GM12878 (cell line): Measurements from ENCODE around the gene IGLL5. TPM values are rescaled to one million over a fixed set of nuclear protein-coding genes. Genes with fewer than 3 reads are reported as not detected.
A peak's percentile ranks its signal among the peaks of the same experiment; 100 is the strongest.

Source experiments
- ATAC-seq: fragments of 200-7000 bp; cut with Tn5 transposase; 3 replicates; pipeline ENCODE4 v1.9.1; 2020; ENCODE audit warnings: mild to moderate bottlenecking, moderate library complexity
- BruUV-seq: library from RNA; stranded (reverse); fragments of 400-500 nt; replicated peaks from 2 replicates; lab custom pipeline; 2021; lab: Mats Ljungman, UMichigan
- CTCF ChIA-PET: fragments of 300-600 bp; sonication (Branson Sonifier 250); formaldehyde crosslinking; extraction: SDS; loops from one replicate; lab custom pipeline; 2021; ENCODE audit warnings: inconsistent platforms; lab: Yijun Ruan, JAX
- POLR2A ChIA-PET: fragments of 350-600 bp; formaldehyde crosslinking; extraction: SDS; loops from one replicate; lab custom pipeline; 2021; ENCODE audit warnings: inconsistent platforms; lab: Charles Lee
- RAD21 ChIA-PET: fragments of 300-600 bp; sonication (Branson Sonifier 250); formaldehyde crosslinking; loops from one replicate; lab custom pipeline; 2023; ENCODE audit warnings: antibody characterized with exemption; ENCODE audit not compliant: unreplicated experiment; lab: Charles Lee
- SMC1A ChIA-PET: fragments of 300-600 bp; sonication (Branson Sonifier 250); formaldehyde crosslinking; loops from one replicate; lab custom pipeline; 2023; ENCODE audit not compliant: unreplicated experiment, uncharacterized antibody; lab: Charles Lee
- DNase-seq: peaks from one replicate; pipeline ENCODE4 v3.0.0-alpha.2; 2011; ENCODE audit warnings: low read depth, low spot score
- FAIRE-seq: peaks from 3 replicates; lab custom pipeline; 2011; peaks lifted over from hg19 to GRCh38; lab: Jason Lieb, UNC
- H2AFZ ChIP-seq: 2 replicates; pipeline ENCODE4 v1.6.0; 2011; ENCODE audit warnings: low read depth, low read length, control low read depth; ENCODE audit not compliant: control insufficient read depth
- H3K27ac ChIP-seq: 2 replicates; pipeline ENCODE4 v1.5.1; 2011; ENCODE audit warnings: control low read depth; ENCODE audit not compliant: control insufficient read depth, insufficient read depth
- H3K27me3 ChIP-seq, 2 experiments: replicated peaks in 1 of 2; 2 replicates each; pipeline versions ENCODE4 v1.6.0 to v1.6.1; 2011; ENCODE audit warnings: low read length in 1 of 2; ENCODE audit not compliant: control insufficient read depth in 2 of 2, insufficient read depth in 2 of 2
- H3K36me3 ChIP-seq, 2 experiments: 2 replicates each; pipeline ENCODE4 v1.5.1; 2011; ENCODE audit warnings: low read length in 1 of 2; ENCODE audit not compliant: control insufficient read depth in 2 of 2, insufficient read depth in 2 of 2
- H3K4me1 ChIP-seq: 2 replicates; pipeline ENCODE4 v1.6.1; 2011; ENCODE audit warnings: mild to moderate bottlenecking, low read length, moderate library complexity, mixed read lengths; ENCODE audit not compliant: control insufficient read depth, insufficient read depth
- H3K4me2 ChIP-seq: 2 replicates; pipeline ENCODE4 v1.6.0; 2011; ENCODE audit warnings: control low read depth; ENCODE audit not compliant: control insufficient read depth, insufficient read depth
- H3K4me3 ChIP-seq: fragments of 200-600 bp; sonication (generic); 2 replicates; pipeline ENCODE4 v1.5.1; 2016
- H3K79me2 ChIP-seq: 2 replicates; pipeline ENCODE4 v1.6.0; 2011; ENCODE audit warnings: low read length; ENCODE audit not compliant: control insufficient read depth, insufficient read depth
- H3K9ac ChIP-seq: 2 replicates; pipeline ENCODE4 v1.8.0; 2011; ENCODE audit warnings: low read length, control low read depth, mixed read lengths; ENCODE audit not compliant: control insufficient read depth, insufficient read depth
- H3K9me3 ChIP-seq: replicated peaks from 3 replicates; pipeline ENCODE4 v1.5.1; 2011; ENCODE audit warnings: mild to moderate bottlenecking, low read length; ENCODE audit not compliant: control insufficient read depth, insufficient read depth
- H4K20me1 ChIP-seq: 2 replicates; pipeline ENCODE4 v1.6.0; 2011; ENCODE audit not compliant: control insufficient read depth, insufficient read depth
- BHLHE40 ChIP-seq, 2 experiments: fragments of 450-650 bp in 1 of 2; IDR thresholded peaks; 2 replicates each; pipeline ENCODE4 v1.6.1; 2011 to 2017; ENCODE audit warnings: low read depth in 2 of 2, borderline replicate concordance in 1 of 2, improper control_type of control experiment in 1 of 2, low read length in 1 of 2, mild to moderate bottlenecking in 1 of 2
- CTCF ChIP-seq, 3 experiments: IDR thresholded peaks in 2 of 3; conservative IDR thresholded peaks in 1 of 3; 2 replicates each; pipeline ENCODE4 v1.5.1; 2011; ENCODE audit warnings: low read depth in 3 of 3, low read length in 3 of 3, mild to moderate bottlenecking in 3 of 3, control low read depth in 2 of 3, moderate library complexity in 2 of 3, inconsistent platforms in 1 of 3, mixed read lengths in 1 of 3; ENCODE audit not compliant: control insufficient read depth in 2 of 3, insufficient read depth in 1 of 3; ENCODE audit errors: extremely low read depth in 1 of 3
- ETV6 ChIP-seq, 2 experiments: fragments of 450-650 bp in 1 of 2; IDR thresholded peaks in 1 of 2; conservative IDR thresholded peaks in 1 of 2; 2 replicates each; pipeline ENCODE4 v1.6.1; 2014; ENCODE audit warnings: antibody characterized with exemption in 1 of 2, borderline replicate concordance in 1 of 2, low read depth in 1 of 2, mild to moderate bottlenecking in 1 of 2, moderate library complexity in 1 of 2
- HDGF ChIP-seq: fragments of 450-650 bp; IDR thresholded peaks from 2 replicates; pipeline ENCODE4 v1.6.1; 2016; ENCODE audit warnings: antibody characterized with exemption
- IRF4 ChIP-seq: IDR thresholded peaks from 2 replicates; pipeline ENCODE4 v1.6.1; 2011; ENCODE audit warnings: low read depth, low read length
- PAX5 ChIP-seq: IDR thresholded peaks from 2 replicates; pipeline ENCODE4 v1.6.1; 2011; ENCODE audit warnings: low read depth, low read length, borderline replicate concordance
- PML ChIP-seq: IDR thresholded peaks from 2 replicates; pipeline ENCODE4 v1.6.1; 2012; ENCODE audit warnings: low read length, inconsistent platforms
- RELA ChIP-seq: fragments of 450-650 bp; IDR thresholded peaks from 2 replicates; pipeline ENCODE4 v1.8.0; 2014; ENCODE audit warnings: borderline replicate concordance; ENCODE audit not compliant: partially characterized antibody
- SIX5 ChIP-seq: IDR thresholded peaks from 2 replicates; pipeline ENCODE4 v1.6.1; 2011; ENCODE audit warnings: mild to moderate bottlenecking, low read depth, low read length, moderate library complexity; ENCODE audit not compliant: severe bottlenecking
- WGBS: methylation state at CpG from one replicate; pipeline ENCODE4 v1.1.6; 2016; ENCODE audit warnings: low lambda C conversion rate; ENCODE audit not compliant: insufficient replicate concordance, insufficient coverage; ENCODE audit errors: missing lambda C conversion rate; 5-methylcytosine and 5-hydroxymethylcytosine counted together
- in situ Hi-C: fragments of 300-500 bp; cut with MboI; formaldehyde crosslinking; loops from 9 replicates; pipeline ENCODE4 v1.14.3; 2018; ENCODE audit warnings: mixed read lengths
- intact Hi-C: fragments of 100-400 bp; cut with micrococcal nuclease; formaldehyde crosslinking; loops from one replicate; pipeline ENCODE4 v1.14.2; 2022; ENCODE audit not compliant: unreplicated experiment
- polyA plus RNA-seq, 11 experiments: library from polyadenylated mRNA; depleted of rRNA in 4 of 11; unstranded in 6 of 11; stranded (reverse) in 5 of 11; fragments of >200 nt; fragmentation: Nextera tagmentation in 4 of 11; fragmentation: Illumina TruSeq in 1 of 11; extraction: Ambion mirVana in 4 of 11; extraction: Trizol in 1 of 11; gene quantifications; 1 replicate in 1 of 11; 2 replicates in 10 of 11; pipeline versions ENCODE4 v1.2.1 to v1.2.3, GENCODE V29; 2011 to 2016; ENCODE audit warnings: inconsistent platforms in 2 of 11, missing spikeins in 2 of 11, low read depth in 1 of 11
- total RNA-seq, 4 experiments: library from RNA; depleted of rRNA in 3 of 4; stranded (reverse); fragments of >200 nt in 3 of 4; fragmentation: Illumina TruSeq in 1 of 4; extraction: Trizol in 1 of 4; gene quantifications; 2 replicates each; pipeline versions ENCODE4 v1.2.1 to v1.2.3, GENCODE V29; 2013 to 2021
- TF ChIP-seq, protein P1 (sequence below): fragments of 450-650 bp; conservative IDR thresholded peaks from 2 replicates; pipeline ENCODE4 v1.6.1; 2017; ENCODE audit warnings: mild to moderate bottlenecking, moderate library complexity

Gene IGLL5
- total and polyA plus RNA-seq, 10 of the 15 experiments (the other 5 are each of a cell fraction or from before 2014, with no cell fraction given): not detected

DNA sequence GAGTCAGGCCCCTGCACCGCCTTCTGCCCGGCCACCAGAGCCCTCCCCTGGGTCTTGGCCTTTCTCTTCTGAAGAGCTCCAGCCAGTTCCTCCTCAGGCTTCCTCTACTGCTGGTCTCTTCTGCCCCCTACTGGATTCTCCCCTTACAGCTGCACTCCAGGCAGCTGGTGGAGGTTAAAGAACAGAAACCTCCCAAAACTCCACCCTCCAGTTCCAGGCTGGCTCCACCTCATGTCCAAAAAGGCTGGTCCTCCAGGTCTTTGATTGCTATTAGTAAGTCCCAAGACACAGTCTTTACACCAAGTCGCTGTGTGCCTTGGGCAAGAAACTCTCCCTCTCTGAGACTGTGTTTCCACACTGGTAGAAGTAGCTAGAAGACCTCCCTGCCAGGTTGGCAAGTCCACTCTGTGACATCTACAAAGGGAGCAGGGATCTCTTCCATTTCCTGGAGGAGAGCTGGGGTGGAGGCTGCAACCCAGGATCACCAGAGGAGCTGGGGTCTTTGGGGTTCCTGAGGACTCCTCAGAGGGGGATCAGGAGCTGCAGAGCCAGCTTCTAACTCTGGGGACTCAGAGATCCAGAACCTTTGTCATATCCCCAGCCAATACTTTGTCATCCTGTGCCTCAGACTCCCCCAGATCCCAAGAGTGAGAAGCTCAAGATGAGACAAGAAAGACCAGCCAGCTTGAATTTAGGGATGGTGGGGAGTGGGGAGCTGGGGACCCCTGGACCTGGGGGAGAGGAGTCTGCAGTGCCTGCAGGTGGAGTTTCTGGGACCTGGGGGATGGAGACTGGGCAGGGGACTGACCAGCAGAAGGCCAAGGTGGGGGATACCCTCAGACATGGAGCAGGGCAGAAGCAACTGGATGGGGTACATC lies 3.4 kb upstream of the IGLL5 start:
- no peak for FAIRE-seq
- POLR2A ChIA-PET: no interaction called here
- H3K9ac ChIP-seq: no peak overlapping the region
- DNase-seq: no peak
- RAD21 ChIA-PET: no interaction called here
- no peak overlapping the region for H3K27ac ChIP-seq
- CTCF ChIA-PET: no interaction called here
- intact Hi-C loops (no loop called here), in situ Hi-C loops (no loop called here)
- H3K4me3 ChIP-seq: no peak overlapping the region
- H3K4me1 ChIP-seq: no peaks in the 10 kb centered on the region; the same call in 1 of the 2 replicates
- no peak for ATAC-seq
- WGBS: 0% methylated on average over 3 of the region's 3 CpGs
- H3K4me2 ChIP-seq: no peak overlapping the region
- H4K20me1 ChIP-seq: no peaks in the 10 kb centered on the region
- no TSS peak for BruUV-seq
- no peaks in the 10 kb centered on the region for H3K9me3 ChIP-seq
- H3K36me3 ChIP-seq: no peaks in the 10 kb centered on the region
- SMC1A ChIA-PET: no interaction called here
- TF ChIP-seq BHLHE40 (IDR thresholded peaks at IDR 0.05; ENCODE audit: borderline replicate concordance in 1 of 2, low read depth in 2 of 2, low read length in 1 of 2) (no peak), HDGF (no peak), IRF4 (no peak), RELA (no peak)
- H3K79me2 ChIP-seq: no peaks in the 10 kb centered on the region
- no peaks in the 10 kb centered on the region for H3K27me3 ChIP-seq
- no peak overlapping the region for H2AFZ ChIP-seq

DNA sequence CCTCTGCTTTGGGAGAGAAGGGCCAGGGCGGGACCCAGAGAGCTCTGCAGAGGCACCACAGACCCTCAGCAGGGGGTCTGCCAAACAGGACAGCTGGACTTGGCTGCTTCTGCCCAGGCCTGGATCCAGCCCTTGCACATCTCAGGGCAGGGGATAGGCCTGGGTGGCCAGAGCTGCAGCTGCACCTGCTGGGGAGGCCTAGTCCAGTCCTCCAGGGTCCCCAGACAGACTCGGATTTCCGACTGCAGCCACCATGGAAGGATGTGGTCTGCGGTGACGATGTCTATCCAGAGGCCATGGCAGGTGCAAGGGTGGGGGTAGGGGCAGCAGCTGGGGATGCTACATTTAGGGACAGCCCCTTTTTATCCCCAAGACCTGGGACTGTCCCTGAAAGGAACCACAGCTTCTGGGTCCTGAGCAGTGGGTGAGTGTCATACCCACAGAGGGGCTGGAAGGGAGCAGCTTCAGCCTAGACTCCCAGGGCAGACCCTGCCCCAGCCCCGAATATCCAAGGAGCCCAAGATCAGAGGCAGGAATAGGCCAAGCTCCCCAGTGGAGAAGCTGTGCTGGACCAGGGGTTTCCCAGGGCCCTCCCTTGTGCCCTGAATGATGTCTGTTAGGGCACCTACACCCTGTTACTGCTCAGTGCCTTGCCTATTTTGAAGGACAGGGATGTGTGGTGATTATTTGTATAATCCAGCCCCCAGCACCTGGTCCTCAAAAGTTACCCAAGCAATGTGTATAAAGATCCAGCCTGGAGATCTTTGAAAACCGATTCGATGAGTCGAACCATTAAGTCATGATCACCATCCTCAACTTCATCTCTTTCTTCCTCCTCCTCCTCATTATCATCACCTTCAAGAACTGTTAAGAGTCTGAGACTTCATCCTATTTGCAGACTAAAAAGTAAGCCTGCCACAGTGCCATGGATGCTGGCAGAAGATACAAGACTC lies 2.5 kb upstream of the IGLL5 start:
- POLR2A ChIA-PET: no interaction called here
- ATAC-seq (no peak), DNase-seq (no peak), FAIRE-seq (no peak)
- Histone ChIP-seq H3K9ac (no peak overlapping the region), H3K27ac (no peak overlapping the region), H4K20me1 (no peaks in the 10 kb centered on the region), H3K27me3 (no peaks in the 10 kb centered on the region), H3K4me2 (no peak overlapping the region), H2AFZ (no peak overlapping the region), H3K9me3 (no peaks in the 10 kb centered on the region), H3K36me3 (no peaks in the 10 kb centered on the region), H3K4me1 (no peaks in the 10 kb centered on the region; the same call in 1 of the 2 replicates), H3K4me3 (no peak overlapping the region), H3K79me2 (no peaks in the 10 kb centered on the region)
- CTCF ChIA-PET: no interaction called here
- in situ Hi-C loops: no loop called here
- WGBS: 31% methylated on average over 9 of the region's 9 CpGs
- RAD21 ChIA-PET: no interaction called here
- no TSS peak for BruUV-seq
- SMC1A ChIA-PET: no interaction called here
- intact Hi-C loops: no loop called here
- no peak for TF ChIP-seq ETV6 (conservative IDR thresholded peaks at IDR 0.05 in 1 of 2, IDR thresholded peaks at IDR 0.05 in 1 of 2; ENCODE audit: borderline replicate concordance in 1 of 2, low read depth in 1 of 2)
- no peak for TF ChIP-seq CTCF (IDR thresholded peaks at IDR 0.05 in 2 of 3, conservative IDR thresholded peaks at IDR 0.05 in 1 of 3; ENCODE audit: control insufficient read depth in 2 of 3, extremely low read depth in 1 of 3, insufficient read depth in 1 of 3, low read depth in 3 of 3, low read length in 3 of 3)
- peak; percentile 24; the same call in 1 of the 2 replicates for TF ChIP-seq PAX5
- TF ChIP-seq PML: no peak
- TF ChIP-seq SIX5: no peak
- TF ChIP-seq, protein P1, sequence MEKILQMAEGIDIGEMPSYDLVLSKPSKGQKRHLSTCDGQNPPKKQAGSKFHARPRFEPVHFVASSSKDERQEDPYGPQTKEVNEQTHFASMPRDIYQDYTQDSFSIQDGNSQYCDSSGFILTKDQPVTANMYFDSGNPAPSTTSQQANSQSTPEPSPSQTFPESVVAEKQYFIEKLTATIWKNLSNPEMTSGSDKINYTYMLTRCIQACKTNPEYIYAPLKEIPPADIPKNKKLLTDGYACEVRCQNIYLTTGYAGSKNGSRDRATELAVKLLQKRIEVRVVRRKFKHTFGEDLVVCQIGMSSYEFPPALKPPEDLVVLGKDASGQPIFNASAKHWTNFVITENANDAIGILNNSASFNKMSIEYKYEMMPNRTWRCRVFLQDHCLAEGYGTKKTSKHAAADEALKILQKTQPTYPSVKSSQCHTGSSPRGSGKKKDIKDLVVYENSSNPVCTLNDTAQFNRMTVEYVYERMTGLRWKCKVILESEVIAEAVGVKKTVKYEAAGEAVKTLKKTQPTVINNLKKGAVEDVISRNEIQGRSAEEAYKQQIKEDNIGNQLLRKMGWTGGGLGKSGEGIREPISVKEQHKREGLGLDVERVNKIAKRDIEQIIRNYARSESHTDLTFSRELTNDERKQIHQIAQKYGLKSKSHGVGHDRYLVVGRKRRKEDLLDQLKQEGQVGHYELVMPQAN: no peak
